LoVo (cell line): Measurements from ENCODE around the gene ZMYND8.

ENCODE experiments used
- DNase-seq: peaks from one replicate; pipeline ENCODE4 v3.0.0-alpha.2; 2016; ENCODE audit warnings: low spot score

The ZMYND8 gene

DNA sequence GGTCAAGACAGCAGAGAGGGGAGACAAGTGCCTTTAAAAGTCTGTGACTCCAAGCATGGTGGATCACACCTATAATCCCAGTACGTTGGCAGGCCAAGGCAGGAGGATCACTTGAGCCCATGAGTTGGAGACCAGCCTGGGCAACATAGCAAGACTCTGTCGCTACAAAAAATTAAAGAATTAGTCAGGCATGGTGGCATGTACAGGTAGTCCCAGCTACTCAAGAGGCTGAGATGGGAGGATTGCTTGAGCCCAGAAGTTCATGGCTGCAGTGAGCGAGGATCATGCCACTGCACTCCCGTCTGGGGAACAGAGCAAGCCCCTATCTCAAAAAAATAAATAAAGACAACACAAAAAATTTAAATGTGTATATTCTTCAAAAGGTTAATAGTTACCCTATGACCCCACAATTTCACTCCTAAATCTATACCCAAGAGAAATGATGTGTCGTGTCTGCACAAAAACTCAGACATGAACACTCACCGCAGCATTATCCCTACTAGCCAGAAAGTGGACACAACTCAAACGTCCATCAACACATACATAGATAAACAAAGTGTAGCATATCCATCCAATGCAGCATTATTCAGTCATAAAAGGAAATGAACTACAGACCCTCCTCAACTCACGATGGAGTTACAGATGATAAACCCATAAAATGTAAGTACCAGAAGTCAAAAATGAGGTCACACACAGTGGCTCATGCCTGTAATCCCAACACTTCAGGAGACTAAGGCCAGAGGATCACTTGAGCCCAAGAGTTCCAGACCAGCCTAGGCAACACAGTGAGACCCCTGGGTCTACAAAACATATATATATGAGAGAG lies 23.9 kb downstream of the ZMYND8 start:
- DNase-seq, result no peak

DNA sequence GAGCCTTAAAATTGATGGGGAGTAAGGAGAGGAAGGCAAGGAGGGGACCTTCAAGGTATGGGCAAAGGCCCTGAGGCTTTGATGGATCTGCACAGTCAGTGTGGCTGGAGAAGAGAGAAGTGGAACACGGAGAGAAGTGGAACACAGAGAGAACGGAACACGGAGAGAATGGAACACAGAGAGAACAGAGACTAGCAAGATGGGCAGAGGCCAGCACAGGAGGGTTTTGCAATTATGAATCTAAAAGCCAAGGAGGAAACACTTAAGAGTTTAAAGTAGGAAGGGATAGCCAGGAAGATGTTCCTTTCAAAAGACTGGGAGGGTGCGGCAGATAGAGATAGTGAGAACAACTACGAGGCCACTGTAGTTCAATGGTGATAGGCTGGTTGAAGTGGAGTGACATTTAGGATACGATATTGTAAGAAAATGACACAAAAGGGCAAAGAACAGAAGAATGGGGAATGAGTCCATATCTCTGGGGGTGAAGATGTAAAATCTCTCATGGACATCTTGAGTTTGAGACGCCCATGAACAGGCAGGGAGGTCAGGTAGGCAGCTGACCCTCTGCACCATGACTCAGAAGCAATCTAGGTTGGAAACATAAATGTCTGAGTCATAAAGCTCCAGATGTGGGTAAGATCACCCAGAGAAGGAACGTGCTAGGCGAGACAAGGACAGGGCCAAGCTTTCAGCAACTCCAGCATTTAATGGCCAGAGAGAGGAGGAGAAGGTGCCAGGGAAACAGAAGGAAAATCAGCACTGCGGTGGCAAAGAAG lies 25.4 kb downstream of the ZMYND8 start:
- peak; percentile 74 for DNase-seq

DNA sequence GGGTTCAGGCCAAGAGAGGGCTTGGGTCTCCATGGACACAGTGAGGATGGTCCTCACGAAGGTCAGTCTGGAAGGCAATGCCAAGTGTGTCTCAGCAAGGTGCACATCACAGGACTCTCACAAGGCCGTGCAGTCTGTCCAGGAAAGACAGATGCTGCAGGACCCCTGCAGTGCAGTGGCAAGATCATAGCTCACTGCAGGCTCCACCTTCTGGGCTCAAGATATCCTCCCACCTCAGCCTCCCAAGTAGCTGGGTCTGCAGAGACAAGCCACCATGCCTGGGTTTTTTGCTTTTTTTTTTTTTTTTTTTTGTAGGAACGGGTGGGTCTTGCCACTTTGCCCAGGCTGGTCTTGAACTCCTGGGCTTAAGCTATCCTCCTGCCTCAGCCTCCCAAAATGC lies 26.4 kb downstream of the ZMYND8 start:
- DNase-seq, result no peak

DNA sequence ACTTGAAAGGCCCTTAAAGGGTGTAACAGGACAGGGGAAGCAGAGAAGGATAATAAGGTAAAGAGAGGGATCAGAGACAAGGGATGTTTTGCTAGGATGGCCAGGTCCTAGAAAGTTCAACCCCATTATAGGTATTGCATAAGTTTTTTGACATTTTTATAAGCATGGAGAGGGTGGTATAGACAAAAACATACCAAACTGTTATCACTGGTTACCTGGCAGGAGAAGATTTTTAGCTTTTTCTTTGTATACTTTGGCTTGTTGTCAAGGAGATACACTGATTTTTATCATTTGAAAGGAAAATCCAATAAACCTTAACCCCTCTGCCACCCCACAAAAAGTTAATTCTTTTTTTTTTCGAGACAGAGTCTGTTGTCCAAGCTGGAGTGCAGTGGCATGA lies 28.4 kb downstream of the ZMYND8 start:
- DNase-seq, result no peak

DNA sequence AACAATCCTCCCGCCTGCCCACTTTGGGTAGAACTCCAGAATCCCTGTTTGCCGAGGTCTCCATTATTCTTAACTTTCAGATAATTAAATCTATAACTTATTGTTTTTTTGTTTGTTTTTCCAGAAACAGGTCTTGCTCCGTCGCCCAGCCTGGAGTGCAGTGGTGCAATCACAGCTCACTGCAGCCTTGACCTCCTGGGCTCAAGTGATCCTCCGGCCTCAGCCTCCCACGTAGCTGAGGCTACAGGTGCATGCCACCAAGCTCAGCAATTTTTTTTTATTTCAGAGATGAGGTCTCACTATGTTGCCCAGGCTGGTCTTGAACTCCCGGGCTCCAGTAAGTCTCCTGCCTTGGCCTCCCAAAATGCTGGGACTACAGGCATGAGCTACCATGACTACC lies 28.8 kb downstream of the ZMYND8 start:
- no peak for DNase-seq

DNA sequence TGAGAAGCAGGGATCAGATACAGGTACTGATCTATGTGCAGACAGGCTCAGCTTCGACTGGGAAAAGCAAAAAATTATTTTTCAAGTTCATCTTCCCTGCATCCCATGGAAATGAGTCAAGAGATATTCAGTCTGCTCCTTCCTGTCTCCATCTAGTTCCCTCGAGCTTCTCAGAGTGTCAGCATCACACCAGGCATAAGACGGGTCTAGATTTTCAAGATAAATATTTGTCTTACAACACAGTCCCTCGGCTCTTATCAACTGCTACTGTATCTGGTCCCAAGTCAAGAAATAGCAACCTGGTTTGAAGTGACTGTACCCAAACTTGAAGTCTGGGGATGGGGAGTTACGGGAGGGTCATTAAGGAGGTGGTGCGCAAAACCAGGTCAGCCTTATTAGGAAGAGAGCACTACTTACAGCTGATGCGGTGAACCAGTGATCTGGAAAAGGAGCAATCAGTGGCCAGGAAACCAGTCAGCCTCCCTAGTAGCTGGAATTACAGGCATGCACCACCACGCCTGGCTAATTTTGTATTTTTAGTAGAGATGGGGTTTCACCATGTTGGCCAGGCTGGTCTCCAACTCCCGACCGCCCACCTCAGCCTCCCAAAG lies 29.7 kb downstream of the ZMYND8 start:
- DNase-seq, result no peak

DNA sequence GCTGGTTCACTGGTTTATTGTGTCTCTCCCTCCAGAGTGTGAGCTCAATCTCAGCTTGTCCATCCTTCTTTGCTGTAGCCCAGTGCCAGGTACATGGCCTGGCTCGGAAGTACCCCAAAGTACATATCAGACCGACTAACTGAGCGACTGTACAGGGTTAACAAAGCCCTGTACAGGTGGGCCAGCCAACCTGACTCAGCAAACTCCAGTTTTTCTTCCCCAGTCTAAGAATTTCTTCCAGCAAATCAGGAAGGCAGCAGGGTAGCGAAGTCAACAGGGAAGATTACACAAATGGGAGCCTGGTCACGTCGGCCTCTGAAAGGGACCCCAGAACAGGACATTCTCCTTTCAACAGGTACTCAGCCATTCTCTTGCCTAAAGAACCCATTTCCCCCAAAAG lies 31.3 kb downstream of the ZMYND8 start:
- DNase-seq, result no peak

DNA sequence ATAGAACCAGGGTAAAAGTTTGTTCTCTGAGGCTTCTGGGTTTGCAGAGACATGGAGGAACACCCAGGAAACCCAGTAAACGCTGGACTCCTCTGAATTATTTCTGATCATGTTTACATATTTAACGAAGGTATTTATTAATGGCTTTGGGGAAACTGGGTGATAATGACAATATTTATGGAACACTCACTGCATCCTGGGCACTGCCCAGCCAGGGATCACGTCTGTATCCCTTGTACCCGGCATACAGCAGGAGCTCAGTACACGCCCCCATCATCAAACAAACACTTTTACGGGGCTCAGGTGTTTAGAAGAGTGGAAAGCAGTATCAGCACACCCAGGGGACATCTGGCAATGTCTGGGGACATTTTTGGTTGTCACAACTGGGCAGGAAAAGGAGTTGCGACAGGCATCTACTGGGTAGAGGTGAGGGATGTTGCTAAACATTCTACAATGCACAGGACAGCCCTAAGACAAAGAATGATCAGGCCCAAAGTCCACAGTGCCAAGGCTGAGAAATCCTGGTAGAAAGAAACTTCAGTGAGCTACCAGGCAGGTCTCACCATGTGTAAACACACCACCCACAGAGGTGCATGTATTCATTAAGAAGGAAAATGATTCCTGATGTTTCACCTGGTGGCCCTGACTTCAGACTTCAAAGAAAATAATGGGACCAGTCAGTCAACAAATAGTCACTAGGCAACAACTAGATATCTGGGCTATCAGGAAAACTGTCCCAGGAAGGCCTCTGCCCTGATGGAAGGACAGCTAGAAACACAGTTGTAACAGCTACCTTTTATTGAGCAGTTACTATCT lies 35.3 kb downstream of the ZMYND8 start:
- DNase-seq, result peak; percentile 71

DNA sequence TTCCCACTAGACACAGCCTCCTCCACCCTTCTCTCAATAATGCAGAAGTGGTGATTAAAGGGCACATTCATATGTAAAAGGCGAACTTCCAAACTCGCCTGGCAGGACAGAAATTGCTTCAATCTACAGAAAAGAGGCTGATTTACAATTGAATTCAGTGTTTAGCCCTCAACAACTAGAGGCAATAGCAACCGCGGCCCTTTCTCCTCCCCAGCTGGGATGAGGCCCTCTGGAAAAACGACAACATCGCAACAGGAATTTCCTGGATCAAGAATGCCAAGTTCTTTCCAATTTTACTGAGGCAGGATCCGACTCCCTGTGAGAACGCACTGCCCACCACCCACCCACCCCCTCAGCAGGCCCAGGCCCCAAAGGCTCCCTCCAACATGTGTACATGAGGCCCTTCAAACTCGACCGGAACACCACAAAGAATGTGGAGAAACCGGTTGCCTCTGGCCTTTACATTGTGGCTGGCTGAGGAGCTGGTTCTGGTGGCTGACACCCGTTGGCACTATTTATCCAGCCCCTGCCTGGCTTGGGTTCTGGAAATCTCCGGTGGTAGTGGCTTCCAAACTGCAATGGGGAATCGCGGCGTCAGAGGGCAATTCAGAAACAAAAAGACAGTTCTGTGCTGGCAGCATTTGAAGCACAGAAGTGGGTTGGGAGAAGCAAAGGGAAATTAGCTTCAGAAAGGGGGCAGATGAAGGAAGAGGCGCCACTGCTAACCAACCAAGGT lies 36.8 kb downstream of the ZMYND8 start:
- DNase-seq, result peak; percentile 87

DNA sequence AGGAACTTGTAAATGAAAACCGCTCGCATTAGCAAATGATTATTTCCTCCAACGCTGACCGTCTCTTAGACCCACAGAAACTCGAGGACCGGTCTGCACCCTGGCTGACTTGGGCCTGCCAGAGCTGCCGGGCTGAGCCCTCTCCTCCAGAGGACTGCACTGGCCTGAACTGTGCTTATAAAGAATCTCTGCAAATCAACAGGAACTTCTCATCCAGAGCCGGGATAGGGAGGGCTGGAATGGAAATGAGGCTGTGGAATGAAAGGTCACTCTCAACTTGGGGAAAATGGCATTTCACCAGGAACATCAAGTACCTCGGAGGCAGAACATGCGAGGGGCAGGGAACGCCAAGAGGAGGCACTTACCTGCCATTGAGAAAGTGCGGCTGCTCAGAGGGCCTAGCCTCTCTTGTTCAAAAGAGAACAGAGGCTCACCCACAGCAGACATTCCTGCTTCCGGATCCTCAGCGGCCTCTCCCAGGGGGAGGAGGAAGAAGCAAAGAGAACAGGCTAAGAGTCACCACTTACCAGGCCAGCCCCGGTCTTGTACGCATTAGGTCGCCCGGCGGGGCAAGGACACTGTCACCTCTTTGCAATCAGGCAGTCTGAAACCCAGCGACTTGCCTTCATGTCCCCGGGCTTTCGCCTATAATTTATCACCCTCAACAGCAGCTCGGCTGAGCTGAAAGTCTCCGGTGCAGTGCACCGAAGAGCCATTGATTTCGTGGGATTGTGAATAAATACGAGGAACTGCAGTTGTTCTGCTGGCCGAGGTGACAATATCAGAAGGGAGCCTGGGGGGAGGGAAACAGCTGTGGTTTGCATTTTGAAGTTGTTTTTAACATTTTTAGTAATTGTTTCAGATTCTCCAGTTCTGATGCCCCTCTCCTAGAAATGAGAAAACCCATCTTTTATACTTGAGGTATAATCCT lies 37.6 kb downstream of the ZMYND8 start:
- peak; percentile 78 for DNase-seq

DNA sequence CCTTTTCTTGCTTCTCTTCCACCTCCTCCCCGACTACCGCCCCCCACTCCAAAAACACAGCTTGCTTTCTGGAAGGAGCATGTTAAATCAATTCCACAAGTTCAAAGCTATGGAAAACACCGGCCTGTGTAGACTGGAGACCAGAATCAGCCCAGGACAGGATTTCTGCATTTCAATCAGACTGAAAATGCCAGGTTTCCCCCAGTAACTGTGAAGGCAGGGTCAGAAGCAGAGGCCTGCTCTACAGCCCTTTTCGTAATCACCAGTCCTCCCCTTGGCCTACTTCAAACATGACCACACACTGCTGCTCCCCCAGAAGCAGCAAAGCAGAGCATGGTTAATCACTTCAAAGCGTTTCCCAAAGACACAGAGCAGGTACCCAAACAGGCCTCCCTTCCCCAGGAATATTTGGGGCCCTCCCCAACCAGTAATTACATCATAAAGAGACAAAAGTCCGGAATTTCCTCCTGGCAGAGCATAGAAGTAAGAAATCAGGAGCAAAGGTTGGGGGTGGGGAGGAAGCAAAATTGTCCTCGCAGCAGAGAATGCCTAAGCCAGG lies 38.4 kb downstream of the ZMYND8 start:
- DNase-seq, result peak; percentile 29

DNA sequence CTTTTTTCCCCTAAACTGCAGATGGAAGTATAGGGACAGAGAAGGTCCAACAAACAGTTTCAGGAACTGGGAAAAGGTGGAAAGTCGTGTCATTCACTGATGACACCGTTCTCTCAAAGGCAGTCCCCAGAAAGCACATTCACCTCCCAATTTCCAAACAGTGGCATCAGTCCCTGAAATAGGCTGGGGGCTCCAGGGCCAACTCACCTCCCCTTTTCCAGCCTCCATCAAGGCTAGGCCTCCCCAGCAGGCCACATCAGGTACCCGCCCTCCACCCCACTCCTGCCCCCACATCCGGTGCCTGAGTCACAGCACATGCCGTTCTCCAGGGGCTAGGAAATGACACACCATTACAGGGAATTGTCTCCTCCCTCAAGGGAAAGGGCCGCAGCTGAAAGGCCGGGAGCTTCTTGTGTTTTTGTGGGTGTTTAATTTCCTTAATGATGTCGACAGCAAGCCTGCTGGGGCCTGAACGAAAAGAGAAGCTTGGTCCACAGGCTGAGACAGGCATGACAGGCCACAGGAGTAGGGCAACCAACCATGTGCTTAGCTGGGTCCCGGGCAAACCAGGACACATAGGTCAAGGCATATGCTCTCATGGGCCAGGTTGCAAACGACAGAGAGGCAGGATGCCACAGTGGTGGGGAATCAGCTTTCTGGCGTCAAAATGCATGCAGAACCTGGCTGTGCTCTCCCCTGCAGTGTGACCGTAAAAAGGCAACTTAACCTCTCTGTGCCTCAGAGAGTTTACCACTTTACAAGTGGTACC lies 39.2 kb downstream of the ZMYND8 start:
- peak; percentile 72 for DNase-seq

DNA sequence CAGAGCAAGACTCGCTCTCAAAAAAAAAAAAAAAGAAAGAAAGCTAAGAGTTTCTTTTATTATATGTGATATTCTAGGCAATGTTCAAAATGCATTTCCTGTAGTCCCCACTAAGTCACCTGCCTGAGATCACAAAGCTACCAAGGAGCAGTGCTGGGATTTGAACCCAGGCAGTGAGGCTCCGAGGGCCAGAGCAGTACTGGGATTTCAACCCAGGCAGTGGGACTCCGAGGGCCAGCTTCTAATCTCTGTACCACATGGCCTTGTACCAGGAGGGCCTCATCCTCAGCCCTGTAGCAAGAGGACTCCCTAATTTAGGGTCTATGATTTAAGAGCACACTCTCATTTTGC lies 39.7 kb downstream of the ZMYND8 start:
- no peak for DNase-seq

DNA sequence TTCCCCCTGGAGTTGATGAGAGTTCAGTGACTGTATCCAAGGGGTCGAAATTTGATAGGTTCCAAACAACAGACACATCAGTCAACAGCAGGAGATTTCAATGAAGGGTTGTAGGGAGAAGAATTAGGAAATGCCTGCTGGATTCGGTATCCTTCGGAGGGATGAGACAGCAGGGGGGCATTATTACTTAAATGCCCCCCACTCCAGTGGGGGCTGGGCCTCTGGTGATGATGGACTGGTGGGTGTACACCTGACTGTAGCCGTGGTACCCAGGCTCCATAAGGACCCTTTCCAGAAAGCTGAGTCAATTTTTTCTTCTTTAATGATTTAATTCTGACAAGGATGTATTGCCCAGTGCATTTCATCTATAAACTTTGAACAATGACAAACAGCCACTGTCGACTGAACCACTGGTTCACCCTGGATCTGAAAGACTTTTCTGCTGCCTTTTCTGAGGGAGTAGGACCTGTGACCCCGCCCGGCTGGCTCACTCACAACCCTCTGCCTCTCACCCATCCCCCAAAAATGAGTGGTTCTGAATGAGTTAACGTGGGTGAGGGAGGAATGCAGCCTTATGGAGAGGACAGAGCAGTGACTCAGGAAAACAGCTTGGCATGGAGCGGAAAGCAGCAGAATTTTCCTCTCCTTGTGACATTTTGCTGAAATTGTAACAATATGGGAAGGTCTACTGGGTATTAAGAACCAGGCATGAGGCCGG lies 41.0 kb downstream of the ZMYND8 start:
- peak; percentile 43 for DNase-seq

DNA sequence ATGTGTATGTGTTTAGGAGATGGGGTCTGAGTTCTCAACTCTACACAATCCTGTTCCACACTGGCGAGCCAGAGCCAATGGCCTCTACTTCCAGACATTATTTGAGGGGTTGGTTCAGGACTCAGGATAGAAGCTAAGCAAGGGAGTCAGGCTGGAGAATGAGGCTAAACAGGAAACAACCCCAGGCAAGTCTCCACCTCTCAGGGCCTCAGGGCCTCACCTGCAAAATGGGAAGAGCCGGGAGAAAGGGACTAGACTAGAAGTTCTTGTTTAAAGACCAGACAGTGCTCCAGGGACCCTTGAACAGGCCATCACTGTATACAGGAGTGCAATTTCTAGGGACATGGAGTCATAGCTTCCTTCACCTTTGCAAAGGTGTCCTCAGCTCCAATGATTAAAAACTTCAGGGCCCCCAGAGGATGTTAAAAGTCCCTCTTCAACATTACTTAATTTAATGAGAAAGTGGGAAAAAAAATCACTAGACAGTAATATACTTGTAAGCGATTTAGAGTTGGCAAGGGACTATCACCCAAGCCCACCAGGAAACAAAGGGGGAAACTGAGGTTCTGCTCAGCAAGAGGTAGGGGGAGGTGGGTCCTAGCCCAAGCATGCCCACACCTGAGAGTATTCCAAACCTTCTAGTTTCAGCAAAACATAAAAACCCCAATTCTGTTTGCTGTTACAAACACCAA lies 41.7 kb downstream of the ZMYND8 start:
- no peak for DNase-seq

DNA sequence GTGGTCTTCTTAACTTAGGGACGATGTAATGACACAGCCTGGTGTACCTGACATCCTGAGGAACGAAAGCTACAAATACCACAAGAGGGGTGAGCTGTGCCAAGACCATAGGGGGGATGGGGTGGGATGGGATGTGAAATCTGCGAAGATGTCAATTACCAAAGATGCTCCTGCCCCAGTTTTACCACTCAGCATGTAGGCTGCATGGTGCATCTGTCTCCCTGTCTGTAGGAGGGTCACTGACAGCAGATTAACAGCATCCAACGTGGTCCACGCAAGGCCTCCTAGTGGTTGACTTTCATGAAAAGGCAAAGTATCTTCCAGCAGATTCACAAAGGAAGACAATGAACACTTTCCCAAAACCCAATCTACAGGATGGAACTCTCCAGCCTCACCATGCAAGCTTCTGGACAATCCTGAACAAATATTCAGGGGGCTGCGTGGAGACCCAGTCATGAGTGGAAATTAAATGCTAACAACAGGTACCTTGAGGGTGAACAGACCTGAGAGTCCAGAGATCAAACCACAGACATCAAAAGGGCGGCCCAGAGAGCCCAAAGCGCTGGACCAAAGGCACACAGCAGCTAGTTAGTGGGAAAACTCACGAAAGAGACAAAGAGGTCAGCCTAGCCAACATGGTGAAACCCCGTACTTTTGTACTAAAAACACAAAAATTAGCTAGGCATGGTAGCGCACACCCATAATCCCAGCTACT lies 44.4 kb downstream of the ZMYND8 start:
- no peak for DNase-seq

DNA sequence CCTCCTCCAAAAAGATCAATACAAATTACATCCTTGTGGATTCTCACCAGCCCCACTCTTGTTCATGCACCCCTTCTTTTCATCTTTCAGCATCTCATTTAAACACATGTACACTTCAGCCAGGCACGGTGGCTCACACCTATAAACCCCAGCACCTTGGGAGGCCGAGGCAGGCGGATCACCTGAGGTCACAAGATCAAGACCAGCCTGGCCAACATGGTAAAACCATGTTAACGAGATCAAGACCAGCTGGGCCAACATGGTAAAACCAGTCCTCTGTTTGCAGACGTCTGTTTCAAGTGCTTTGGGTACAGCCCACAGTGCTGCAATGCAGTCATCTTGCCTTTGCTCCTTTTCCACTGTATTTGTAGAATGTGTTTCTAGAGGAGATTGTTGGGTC lies 45.3 kb downstream of the ZMYND8 start:
- DNase-seq, result no peak
